GM12891 (cell line): ENCODE measurements around the gene ATP1A4.

Source experiments
- POLR2A ChIP-seq: IDR thresholded peaks from 2 replicates; pipeline ENCODE4 v1.6.1; 2011; ENCODE audit warnings: low read depth, low read length, control low read depth
- POLR2AphosphoS5 ChIP-seq: IDR thresholded peaks from 2 replicates; pipeline ENCODE4 v1.6.1; 2011; ENCODE audit warnings: low read depth, low read length, control low read depth
- TAF1 ChIP-seq: IDR thresholded peaks from 2 replicates; pipeline ENCODE4 v1.6.1; 2011; ENCODE audit warnings: low read depth, low read length, control low read depth

GRCh38 chr1:160178731-160179130, 27.3 kb downstream of the ATP1A4 start:
- no peak for TF ChIP-seq POLR2A
- TF ChIP-seq TAF1: no peak
- no peak for TF ChIP-seq POLR2AphosphoS5
